BE2C (cell line): Measurements from ENCODE around the gene COL5A1.

Experiments
- DNase-seq: peaks from one replicate; pipeline ENCODE4 v3.0.0-alpha.2; 2020
- H3K27me3 ChIP-seq: fragments of 250-450 bp; sonication (Bioruptor Pico); 2 replicates; pipeline ENCODE4 v1.5.1; 2020; ENCODE audit warnings: mild to moderate bottlenecking
- H3K36me3 ChIP-seq: fragments of 250-450 bp; sonication (Bioruptor Pico); 2 replicates; pipeline ENCODE4 v1.5.1; 2020; ENCODE audit warnings: mild to moderate bottlenecking
- H3K4me1 ChIP-seq: fragments of 250-450 bp; sonication (Bioruptor Pico); 2 replicates; pipeline ENCODE4 v1.5.1; 2020
- H3K4me3 ChIP-seq: 2 replicates; pipeline ENCODE4 v1.5.1; 2011; ENCODE audit warnings: low read depth, low read length
- H3K9me3 ChIP-seq: fragments of 250-450 bp; sonication (Bioruptor Pico); 2 replicates; pipeline ENCODE4 v1.5.1; 2020
- CTCF ChIP-seq: IDR thresholded peaks from 2 replicates; pipeline ENCODE4 v1.5.1; 2012; ENCODE audit warnings: mild to moderate bottlenecking, low read depth, low read length

COL5A1 gene

GRCh38 chr9:134605966-134606357 is 35.6 kb upstream of the COL5A1 start:
- Histone ChIP-seq H3K4me3 (no peak overlapping the region), H3K4me1 (no peaks in the 10 kb centered on the region), H3K36me3 (no peaks in the 10 kb centered on the region), H3K27me3 (no peaks in the 10 kb centered on the region), H3K9me3 (no peaks in the 10 kb centered on the region; the same call in 1 of the 2 replicates)
- DNase-seq: no peak
- TF ChIP-seq CTCF: no peak

- no peaks in the 10 kb centered on the region for H3K36me3 ChIP-seq
- no peak overlapping the region for H3K4me3 ChIP-seq
- H3K9me3 ChIP-seq: no peaks in the 10 kb centered on the region
- no peak for TF ChIP-seq CTCF
- H3K27me3 ChIP-seq: no peaks in the 10 kb centered on the region
- no peaks in the 10 kb centered on the region for H3K4me1 ChIP-seq
- peak; percentile 55 for DNase-seq
These were observed 34.5 kb upstream of the COL5A1 start for GRCh38 chr9:134606951-134607731.

- no peak for TF ChIP-seq CTCF
- no peak overlapping the region for H3K4me3 ChIP-seq
- DNase-seq: no peak
- H3K36me3 ChIP-seq: no peaks in the 10 kb centered on the region
- H3K4me1 ChIP-seq: no peaks in the 10 kb centered on the region
- no peaks in the 10 kb centered on the region for H3K27me3 ChIP-seq
- no peaks in the 10 kb centered on the region for H3K9me3 ChIP-seq
These were observed 33.6 kb upstream of the COL5A1 start for GRCh38 chr9:134607971-134608370.

GRCh38 chr9:134611046-134611445 is 30.6 kb upstream of the COL5A1 start:
- DNase-seq: no peak
- no peaks in the 10 kb centered on the region for H3K4me1 ChIP-seq
- no peaks in the 10 kb centered on the region for H3K27me3 ChIP-seq
- no peaks in the 10 kb centered on the region for H3K9me3 ChIP-seq
- no peaks in the 10 kb centered on the region for H3K36me3 ChIP-seq
- TF ChIP-seq CTCF: no peak
- H3K4me3 ChIP-seq: no peak overlapping the region

GRCh38 chr9:134612309-134612708 is 29.3 kb upstream of the COL5A1 start:
- no peaks in the 10 kb centered on the region for H3K4me1 ChIP-seq
- TF ChIP-seq CTCF: no peak
- H3K36me3 ChIP-seq: no peaks in the 10 kb centered on the region
- no peaks in the 10 kb centered on the region for H3K27me3 ChIP-seq
- H3K4me3 ChIP-seq: no peak overlapping the region
- H3K9me3 ChIP-seq: no peaks in the 10 kb centered on the region
- no peak for DNase-seq

GRCh38 chr9:134612715-134613114 is 28.9 kb upstream of the COL5A1 start:
- Histone ChIP-seq H3K9me3 (no peaks in the 10 kb centered on the region), H3K4me1 (no peaks in the 10 kb centered on the region), H3K27me3 (no peaks in the 10 kb centered on the region), H3K4me3 (no peak overlapping the region), H3K36me3 (no peaks in the 10 kb centered on the region)
- TF ChIP-seq CTCF: no peak
- no peak for DNase-seq
